ENCODE results near the gene AK9. TPM values are rescaled to one million over a fixed set of nuclear protein-coding genes. Genes with fewer than 3 reads are reported as not detected.

The AK9 gene
- total RNA-seq, 1 donor from 2014 or later: 15.5 TPM

Other genes with a start within 250 kb of the AK9 start
- 35.8 TPM for gene MICAL1, start 235.4 kb downstream of the AK9 start, total RNA-seq
- gene ZBTB24, start 208.0 kb downstream of the AK9 start, total RNA-seq: 11.2 TPM
- 22.3 TPM for gene FIG4, start 94 bp upstream of the AK9 start, total RNA-seq